Lower leg skin (tissue), 4 donors: ENCODE results near the gene CADM3. TPM values are rescaled to one million over a fixed set of nuclear protein-coding genes. Genes with fewer than 3 reads are reported as not detected.

Source experiments
- DNase-seq, 2 donors: peaks; one replicate each; pipeline ENCODE4 v3.0.0-alpha.2; 2019; ENCODE audit warnings: low spot score in 2 of 2
- H3K4me3 ChIP-seq: fragments of 200-600 bp; sonication (generic); 2 replicates; pipeline ENCODE4 v1.5.1; 2017; ENCODE audit warnings: mild to moderate bottlenecking, low read depth; ENCODE audit not compliant: poor library complexity, severe bottlenecking
- POLR2A ChIP-seq, 2 donors: fragments of 450-650 bp; IDR thresholded peaks; one replicate each; pipeline ENCODE4 v1.6.1; 2016 to 2017; ENCODE audit warnings: antibody characterized with exemption in 2 of 2, mild to moderate bottlenecking in 1 of 2, moderate library complexity in 1 of 2
- WGBS, 2 donors: methylation state at CpG; one replicate each; pipeline ENCODE4 v1.1.5; 2018; 5-methylcytosine and 5-hydroxymethylcytosine counted together
- intact Hi-C: fragments of 100-400 bp; cut with DNase I; formaldehyde crosslinking; loops from one replicate; pipeline ENCODE4 v1.15.0; 2023; ENCODE audit warnings: low total_unique reads
- total RNA-seq, 4 donors: library from RNA; depleted of rRNA; stranded (reverse); fragments of >200 nt; gene quantifications; one replicate each; pipeline ENCODE4 v1.1.0, GENCODE V29; 2016
- TF ChIP-seq, protein P1 (sequence below), 3 donors: fragments of 450-650 bp; IDR thresholded peaks; one replicate each; pipeline ENCODE4 v1.5.1; 2016; ENCODE audit warnings: antibody characterized with exemption in 3 of 3, mild to moderate bottlenecking in 3 of 3, moderate library complexity in 2 of 3

CADM3 gene
- total RNA-seq, 4 donors from 2014 or later, result 2.6 to 11.0 (median 6.6) TPM

DNA sequence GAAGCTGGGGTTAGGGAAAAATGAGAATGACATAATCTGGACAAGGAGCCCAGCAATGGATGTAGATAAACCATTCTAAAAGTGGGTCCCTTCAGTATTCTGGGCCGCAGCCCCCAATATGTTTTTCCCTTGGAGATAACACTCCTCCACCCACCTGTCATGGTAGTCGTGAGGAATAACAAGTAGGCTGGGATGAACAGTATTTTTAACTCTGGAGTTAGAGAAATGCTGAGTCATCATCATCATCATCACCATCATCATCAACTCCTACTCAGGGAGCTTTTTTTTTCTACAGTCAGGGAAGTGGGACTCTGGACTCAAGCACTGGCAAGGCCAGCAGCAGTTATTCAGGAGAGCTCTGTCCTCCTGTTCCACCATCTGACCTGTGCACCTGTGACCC lies 12.8 kb downstream of the CADM3 start:
- H3K4me3 ChIP-seq, result no peak overlapping the region
- WGBS, 2 donors, result 69 to 88% methylated on average over 2 of the region's 2 CpGs
- no peak for DNase-seq
- TF ChIP-seq, protein P1, sequence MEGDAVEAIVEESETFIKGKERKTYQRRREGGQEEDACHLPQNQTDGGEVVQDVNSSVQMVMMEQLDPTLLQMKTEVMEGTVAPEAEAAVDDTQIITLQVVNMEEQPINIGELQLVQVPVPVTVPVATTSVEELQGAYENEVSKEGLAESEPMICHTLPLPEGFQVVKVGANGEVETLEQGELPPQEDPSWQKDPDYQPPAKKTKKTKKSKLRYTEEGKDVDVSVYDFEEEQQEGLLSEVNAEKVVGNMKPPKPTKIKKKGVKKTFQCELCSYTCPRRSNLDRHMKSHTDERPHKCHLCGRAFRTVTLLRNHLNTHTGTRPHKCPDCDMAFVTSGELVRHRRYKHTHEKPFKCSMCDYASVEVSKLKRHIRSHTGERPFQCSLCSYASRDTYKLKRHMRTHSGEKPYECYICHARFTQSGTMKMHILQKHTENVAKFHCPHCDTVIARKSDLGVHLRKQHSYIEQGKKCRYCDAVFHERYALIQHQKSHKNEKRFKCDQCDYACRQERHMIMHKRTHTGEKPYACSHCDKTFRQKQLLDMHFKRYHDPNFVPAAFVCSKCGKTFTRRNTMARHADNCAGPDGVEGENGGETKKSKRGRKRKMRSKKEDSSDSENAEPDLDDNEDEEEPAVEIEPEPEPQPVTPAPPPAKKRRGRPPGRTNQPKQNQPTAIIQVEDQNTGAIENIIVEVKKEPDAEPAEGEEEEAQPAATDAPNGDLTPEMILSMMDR (IDR thresholded peaks at IDR 0.05), result no peak
- no peak for TF ChIP-seq POLR2A (IDR thresholded peaks at IDR 0.05)
- intact Hi-C loops, result no loop called here

DNA sequence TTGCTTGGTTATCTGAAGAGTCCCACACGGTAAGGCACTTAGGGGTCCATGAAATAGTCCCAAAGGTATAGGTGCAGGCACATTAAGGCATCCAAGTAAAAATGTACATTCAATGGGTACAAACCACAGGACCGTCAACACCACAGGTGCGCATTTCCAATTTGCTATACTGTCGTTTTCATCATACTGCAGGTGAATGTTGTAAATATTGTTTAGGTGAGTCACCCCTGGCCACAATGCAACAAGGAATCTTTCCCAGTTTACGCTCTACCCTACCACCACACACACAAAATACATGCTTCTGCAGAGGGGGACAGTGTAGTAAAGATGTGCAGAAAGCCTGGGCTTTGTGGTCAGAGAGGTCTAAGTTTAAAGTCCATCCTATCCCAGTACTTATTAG lies 13.7 kb downstream of the CADM3 start:
- TF ChIP-seq, protein P1 (IDR thresholded peaks at IDR 0.05), result no peak
- TF ChIP-seq POLR2A (IDR thresholded peaks at IDR 0.05), result no peak
- 80 to 82% methylated on average over 5 of the region's 5 CpGs for WGBS, 2 donors
- intact Hi-C loops, result no loop called here
- H3K4me3 ChIP-seq, result no peak overlapping the region
- no peak for DNase-seq

DNA sequence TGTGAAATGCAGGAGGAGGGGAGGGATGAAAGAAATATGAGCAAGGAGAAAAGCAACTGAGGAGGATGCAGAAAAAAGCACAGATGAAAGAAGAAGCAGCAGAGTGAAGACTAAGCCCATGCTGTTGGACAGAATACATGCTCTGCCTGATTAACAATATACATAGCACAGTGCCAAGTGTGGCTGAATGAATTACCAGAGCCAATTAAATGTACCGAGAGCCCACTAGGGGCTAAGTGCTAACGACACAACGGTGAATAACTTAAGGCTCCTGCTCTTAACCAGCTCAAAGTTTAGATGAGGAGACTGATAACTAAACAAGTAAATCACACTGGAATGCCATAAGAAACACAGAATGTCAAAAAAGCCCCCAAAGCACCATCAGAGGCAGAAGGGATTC lies 15.6 kb downstream of the CADM3 start:
- no peak for DNase-seq
- 27 to 35% methylated on average over 3 of the region's 3 CpGs for WGBS, 2 donors
- intact Hi-C loops, result no loop called here
- H3K4me3 ChIP-seq, result no peak overlapping the region
- no peak for TF ChIP-seq POLR2A (IDR thresholded peaks at IDR 0.05)
- TF ChIP-seq, protein P1 (IDR thresholded peaks at IDR 0.05), result no peak

DNA sequence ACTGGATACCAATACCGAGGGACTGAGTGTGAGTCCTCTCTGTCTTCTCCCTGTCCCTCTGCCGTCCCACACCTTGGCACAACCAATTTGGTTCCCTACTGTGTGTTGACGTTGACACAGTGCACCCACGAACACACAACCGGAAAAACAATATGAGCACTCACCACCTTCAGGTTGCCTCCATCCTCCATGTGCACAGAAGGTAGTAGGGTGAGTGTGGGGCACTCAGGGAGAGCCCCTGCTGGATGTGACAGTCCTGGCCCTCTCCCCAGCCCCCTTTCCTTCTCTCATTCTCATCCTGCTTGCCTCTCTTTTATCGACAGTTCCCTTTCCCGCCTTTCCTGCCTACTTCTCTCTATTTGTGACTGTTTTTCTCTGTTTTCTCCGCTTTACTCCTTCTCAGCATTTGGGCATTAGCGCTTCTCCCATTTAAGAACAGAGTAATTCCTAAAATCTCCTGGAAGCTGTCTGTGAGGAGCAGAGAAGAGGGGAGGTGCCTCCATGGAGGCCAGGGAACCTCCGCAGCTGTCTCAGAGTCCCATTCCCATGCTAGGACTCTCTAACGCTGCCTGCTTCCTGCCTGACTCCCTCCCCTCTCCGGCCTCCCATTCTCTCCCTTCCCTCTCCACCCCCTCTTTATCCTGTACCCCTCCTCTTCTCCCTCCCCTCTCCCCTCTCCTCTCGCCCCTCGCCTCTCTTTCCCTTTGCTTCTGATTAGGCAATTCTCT lies 16.4 kb downstream of the CADM3 start:
- intact Hi-C loops, result no loop called here
- 23 to 26% methylated on average over 14 of the region's 14 CpGs for WGBS, 2 donors
- TF ChIP-seq, protein P1 (IDR thresholded peaks at IDR 0.05), result no peak
- TF ChIP-seq POLR2A (IDR thresholded peaks at IDR 0.05), result no peak
- DNase-seq, result no peak
- peak overlapping the region; percentile 17 for H3K4me3 ChIP-seq

DNA sequence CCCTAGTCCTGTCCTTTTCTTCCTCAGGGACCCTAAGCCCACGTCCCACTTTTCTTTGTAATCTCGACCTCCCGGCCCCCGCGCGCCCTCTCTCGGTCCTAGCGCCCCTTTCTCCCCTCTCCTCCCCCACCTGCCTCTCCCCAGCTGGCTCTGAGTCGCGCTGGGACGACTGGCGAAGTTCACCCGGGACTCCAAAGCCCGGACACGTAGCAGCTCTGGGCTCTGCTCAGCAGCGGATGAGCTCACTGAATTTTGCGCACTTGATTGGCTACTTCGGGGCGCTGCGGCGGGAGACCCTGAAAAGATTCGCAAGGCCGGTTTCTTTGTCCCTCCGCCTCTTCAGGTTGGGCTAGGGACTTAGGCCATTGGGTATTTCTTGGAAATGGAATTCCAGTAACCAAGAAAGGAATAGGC lies 17.0 kb downstream of the CADM3 start:
- TF ChIP-seq, protein P1 (IDR thresholded peaks at IDR 0.05), result no peak
- no peak for TF ChIP-seq POLR2A (IDR thresholded peaks at IDR 0.05)
- peak in 1 of 2 donors; percentile 88 for DNase-seq
- 1 to 3% methylated on average over 24 of the region's 24 CpGs for WGBS, 2 donors
- intact Hi-C loops, result no loop called here
- peak overlapping the region; percentile 17 for H3K4me3 ChIP-seq

DNA sequence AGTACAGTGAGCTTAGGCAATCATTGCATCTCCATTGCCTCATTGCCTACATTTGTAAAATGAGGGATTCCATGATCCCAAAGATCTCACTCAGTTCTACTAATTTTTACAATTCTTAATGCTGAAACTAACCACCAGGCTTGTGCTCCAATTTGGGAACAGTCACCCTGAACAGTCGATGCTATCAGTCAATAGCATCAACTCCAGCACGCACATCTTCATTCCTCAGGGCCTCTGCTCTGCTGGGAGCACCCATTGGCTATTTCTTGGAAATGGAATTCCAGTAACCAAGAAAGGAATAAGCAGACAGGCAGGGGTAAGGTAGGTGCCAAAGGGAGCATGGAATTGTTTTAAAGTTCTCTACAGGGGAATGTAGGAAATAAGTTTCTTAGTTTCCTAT lies 19.0 kb downstream of the CADM3 start:
- intact Hi-C loops, result no loop called here
- DNase-seq, result no peak
- TF ChIP-seq POLR2A (IDR thresholded peaks at IDR 0.05), result no peak
- TF ChIP-seq, protein P1 (IDR thresholded peaks at IDR 0.05), result no peak
- no peak overlapping the region for H3K4me3 ChIP-seq
- WGBS, 2 donors, result 61 to 75% methylated on average over 2 of the region's 2 CpGs
